SK-N-SH (cell line): ENCODE measurements around the gene PURA. TPM values are rescaled to one million over a fixed set of nuclear protein-coding genes. Genes with fewer than 3 reads are reported as not detected.

Experiments used
- CTCF ChIA-PET: fragments of 300-600, 350-600 bp; formaldehyde crosslinking; extraction: SDS; loops from one replicate; lab custom pipeline; 2021; lab: Yijun Ruan, JAX
- POLR2A ChIA-PET: fragments of 350-600 bp; sonication (Branson Sonifier 250); formaldehyde crosslinking; extraction: SDS; loops from one replicate; lab custom pipeline; 2020; ENCODE audit warnings: antibody characterized with exemption, inconsistent platforms; lab: Yijun Ruan, JAX
- DNase-seq: peaks from one replicate; pipeline ENCODE4 v3.0.0; 2012
- H2AFZ ChIP-seq: fragments of 200-600 bp; sonication (generic); 2 replicates; pipeline ENCODE4 v1.8.1; 2016; ENCODE audit warnings: antibody characterized with exemption, mild to moderate bottlenecking, low read depth
- H3F3A ChIP-seq: fragments of 200-600 bp; sonication (generic); replicated peaks from 2 replicates; pipeline ENCODE3; 2016; ENCODE audit warnings: antibody characterized with exemption, mild to moderate bottlenecking; ENCODE audit not compliant: insufficient read depth
- H3K27ac ChIP-seq, 2 experiments: fragments of 200-500 bp in 1 of 2; fragments of 200-600 bp in 1 of 2; sonication (Bioruptor generic) in 1 of 2; sonication (generic), shearing (Covaris generic) in 1 of 2; 2 replicates each; pipeline versions ENCODE4 v1.5.1 to v1.6.1; 2014 to 2016; ENCODE audit warnings: low read depth in 2 of 2, inconsistent platforms in 1 of 2, low read length in 1 of 2, mild to moderate bottlenecking in 1 of 2, mixed read lengths in 1 of 2
- H3K27me3 ChIP-seq: fragments of 200-600 bp; sonication (generic), shearing (Covaris generic); 2 replicates; pipeline ENCODE4 v1.6.1; 2016; ENCODE audit warnings: mixed run types; ENCODE audit not compliant: insufficient read depth
- H3K36me3 ChIP-seq, 2 experiments: fragments of 200-500 bp in 1 of 2; fragments of 200-600 bp in 1 of 2; sonication (Bioruptor generic) in 1 of 2; sonication (generic) in 1 of 2; replicated peaks in 1 of 2; 2 replicates each; pipeline versions ENCODE3 to v1.5.1; 2014 to 2016; ENCODE audit warnings: low read length in 1 of 2, mild to moderate bottlenecking in 1 of 2; ENCODE audit not compliant: insufficient read depth in 2 of 2, control insufficient read depth in 1 of 2
- H3K4me1 ChIP-seq, 2 experiments: fragments of 200-500 bp in 1 of 2; fragments of 200-600 bp in 1 of 2; sonication (Bioruptor generic) in 1 of 2; sonication (generic), shearing (Covaris generic) in 1 of 2; 2 replicates each; pipeline versions ENCODE4 v1.5.1 to v1.6.1; 2014 to 2016; ENCODE audit warnings: low read depth in 1 of 2, low read length in 1 of 2, mixed run types in 1 of 2; ENCODE audit not compliant: insufficient read depth in 2 of 2, control insufficient read depth in 1 of 2
- H3K4me2 ChIP-seq: fragments of 200-600 bp; sonication (generic), shearing (Covaris generic); 2 replicates; pipeline ENCODE4 v1.6.1; 2017; ENCODE audit warnings: mixed run types
- H3K4me3 ChIP-seq, 2 experiments: fragments of 200-500 bp in 1 of 2; fragments of 200-600 bp in 1 of 2; sonication (Bioruptor generic) in 1 of 2; sonication (generic), shearing (Covaris generic) in 1 of 2; 2 replicates each; pipeline versions ENCODE4 v1.5.1 to v1.8.1; 2014 to 2016; ENCODE audit warnings: low read depth in 2 of 2, inconsistent platforms in 1 of 2, low read length in 1 of 2, mild to moderate bottlenecking in 1 of 2, mixed read lengths in 1 of 2, moderate library complexity in 1 of 2
- H3K79me2 ChIP-seq: fragments of 200-600 bp; sonication (generic); 2 replicates; pipeline ENCODE4 v1.8.1; 2017; ENCODE audit warnings: mild to moderate bottlenecking; ENCODE audit not compliant: insufficient read depth
- H3K9ac ChIP-seq: fragments of 200-600 bp; sonication (generic); 2 replicates; pipeline ENCODE4 v1.6.1; 2017; ENCODE audit warnings: mixed run types
- H3K9me2 ChIP-seq: fragments of 200-600 bp; sonication (generic); 2 replicates; pipeline ENCODE4 v1.6.1; 2017; ENCODE audit warnings: mixed run types
- H3K9me3 ChIP-seq: fragments of 200-600 bp; sonication (generic); 2 replicates; pipeline ENCODE4 v1.6.1; 2017; ENCODE audit warnings: mixed run types, mild to moderate bottlenecking, moderate library complexity
- H4K20me1 ChIP-seq: fragments of 200-600 bp; sonication (generic); 2 replicates; pipeline ENCODE4 v1.6.1; 2017; ENCODE audit warnings: mild to moderate bottlenecking, mixed run types; ENCODE audit not compliant: insufficient read depth
- CHD2 ChIP-seq: fragments of 150-350 bp; IDR thresholded peaks from 2 replicates; pipeline ENCODE4 v1.6.1; 2018; ENCODE audit warnings: low read length; ENCODE audit not compliant: partially characterized antibody
- CTCF ChIP-seq: fragments of 200-600 bp; sonication (generic); IDR thresholded peaks from 2 replicates; pipeline ENCODE4 v1.6.1; 2017; ENCODE audit warnings: antibody characterized with exemption, mild to moderate bottlenecking, moderate library complexity
- ELF1 ChIP-seq: IDR thresholded peaks from 2 replicates; pipeline ENCODE4 v1.4.0; 2012
- EP300 ChIP-seq, 2 experiments: IDR thresholded peaks; 2 replicates each; pipeline versions ENCODE4 v1.4.0 to v1.6.1; 2012; ENCODE audit warnings: borderline replicate concordance in 1 of 2, low read depth in 1 of 2, low read length in 1 of 2
- EZH2phosphoT487 ChIP-seq: fragments of 200-600 bp; sonication (generic); IDR thresholded peaks from 2 replicates; pipeline ENCODE4 v1.6.1; 2017; ENCODE audit warnings: low read depth, mixed run types, mild to moderate bottlenecking, antibody characterized with exemption, moderate library complexity, borderline replicate concordance
- FOXJ3 ChIP-seq: sonication (generic); formaldehyde crosslinking; IDR thresholded peaks from 2 replicates; pipeline ENCODE4 v1.5.1; 2020; ENCODE audit warnings: mild to moderate bottlenecking, missing genetic modification reagents
- IRF3 ChIP-seq: fragments of 150-350 bp; IDR thresholded peaks from 2 replicates; pipeline ENCODE4 v1.6.1; 2016; ENCODE audit warnings: mild to moderate bottlenecking, low read depth, low read length
- JUND ChIP-seq: IDR thresholded peaks from 2 replicates; pipeline ENCODE4 v1.4.0; 2012
- PBX3 ChIP-seq: IDR thresholded peaks from 2 replicates; pipeline ENCODE4; 2012
- POLR2AphosphoS5 ChIP-seq: IDR thresholded peaks from 2 replicates; pipeline ENCODE4 v1.6.1; 2012; ENCODE audit warnings: low read depth, low read length
- RAD21 ChIP-seq: IDR thresholded peaks from 2 replicates; pipeline ENCODE4 v1.6.1; 2012; ENCODE audit warnings: mild to moderate bottlenecking, low read length
- REST ChIP-seq: IDR thresholded peaks from 2 replicates; pipeline ENCODE4 v1.6.1; 2012; ENCODE audit warnings: mild to moderate bottlenecking, low read depth, low read length, moderate library complexity
- RFX5 ChIP-seq: IDR thresholded peaks from 2 replicates; pipeline ENCODE4 v1.6.1; 2012; ENCODE audit warnings: mild to moderate bottlenecking, improper control_type of control experiment, low read length
- SIN3A ChIP-seq: IDR thresholded peaks from 2 replicates; pipeline ENCODE4 v1.6.1; 2012; ENCODE audit warnings: low read depth, mild to moderate bottlenecking, low read length, moderate library complexity, borderline replicate concordance
- SMC3 ChIP-seq: IDR thresholded peaks from 2 replicates; pipeline ENCODE4 v1.6.1; 2012; ENCODE audit warnings: low read depth, low read length, improper control_type of control experiment
- TAF1 ChIP-seq: IDR thresholded peaks from 2 replicates; pipeline ENCODE4 v1.6.1; 2012; ENCODE audit warnings: low read depth, mild to moderate bottlenecking, low read length, moderate library complexity, borderline replicate concordance
- USF1 ChIP-seq: IDR thresholded peaks from 2 replicates; pipeline ENCODE4 v1.4.0; 2012; ENCODE audit warnings: low read depth, borderline replicate concordance
- USF2 ChIP-seq: fragments of 150-350 bp; IDR thresholded peaks from 2 replicates; pipeline ENCODE4 v1.6.1; 2017; ENCODE audit warnings: antibody characterized with exemption, low read length, low read depth, borderline replicate concordance
- ZBTB33 ChIP-seq: IDR thresholded peaks from 2 replicates; pipeline ENCODE4 v1.4.0; 2012; ENCODE audit warnings: low read depth, borderline replicate concordance
- WGBS: methylation state at CpG from one replicate; pipeline ENCODE4 v1.1.6; 2017; ENCODE audit warnings: low lambda C conversion rate; 5-methylcytosine and 5-hydroxymethylcytosine counted together
- polyA plus RNA-seq, 3 experiments: library from polyadenylated mRNA; depleted of rRNA; stranded (reverse); fragments of >200 nt; gene quantifications; 2 replicates each; pipeline ENCODE4 v1.2.3, GENCODE V29; 2012

PURA gene
- polyA plus RNA-seq (2012; rRNA removed) = 2.4 and 2.9 TPM in 2 replicates
- polyA plus RNA-seq (2012; cell fraction: cytosol; rRNA removed) = 2.0 and 2.2 TPM in 2 replicates
- polyA plus RNA-seq (2012; cell fraction: nucleus; rRNA removed) = 2.8 and 2.9 TPM in 2 replicates

GRCh38 chr5:140113699-140114263 lies at the start of gene PURA:
Gene PURA, plus strand, starts transcription at chr5:140114109. Its CDS starts 73 bp downstream, at chr5:140114182.
- ChIA-PET CTCF (interaction anchor here (1.0 to 12.8 kb wide), 9 partner anchors 13 to 128 kb away, joined by 3 to 166 read pairs (median 4); partner anchors contain the start of gene NRG2), POLR2A (interaction anchor here (0.6 to 2.1 kb wide), 2 partner anchors 32 to 44 kb away, joined by 3 to 6 read pairs; no protein-coding TSS in a partner anchor)
- H3K4me1 ChIP-seq = peaks cover 31 to 37% of the 10 kb centered on the region in 2 experiments; a peak in 3 of 4 replicates
- no peaks in the 10 kb centered on the region for H3K9me2 ChIP-seq
- H3K9me3 ChIP-seq = no peaks in the 10 kb centered on the region
- H3F3A ChIP-seq = peaks cover 38% of the 10 kb centered on the region
- no peaks in the 10 kb centered on the region for H3K27me3 ChIP-seq
- H3K4me3 ChIP-seq = peak within 1 kb of the TSS; percentile 73 to 75
- WGBS = 2% methylated on average over 19 of the region's 60 CpGs
- peaks cover 92% of the 10 kb centered on the region for H3K79me2 ChIP-seq
- H2AFZ ChIP-seq = peak within 1 kb of the TSS; percentile 27; the same call in 1 of the 2 replicates
- peak; percentile 98 for DNase-seq
- peak within 1 kb of the TSS; percentile 69 to 85 for H3K27ac ChIP-seq
- peak within 1 kb of the TSS; percentile 99 for H3K4me2 ChIP-seq
- peak within 1 kb of the TSS; percentile 75 for H3K9ac ChIP-seq
- H4K20me1 ChIP-seq = peaks cover 41% of the 10 kb centered on the region
- peaks cover 2 to 10% of the 10 kb centered on the region in 2 experiments for H3K36me3 ChIP-seq
- no peak for TF ChIP-seq FOXJ3 (CRISPR knock-in tag)
- no peak for TF ChIP-seq USF2
- TF ChIP-seq POLR2AphosphoS5 = peak; percentile 61
- TF ChIP-seq EZH2phosphoT487 = no peak
- peak; percentile 91; the same call in 1 of the 2 replicates for TF ChIP-seq SIN3A
- no peak for TF ChIP-seq SMC3
- TF ChIP-seq IRF3 = no peak
- TF ChIP-seq CTCF = no peak
- TF ChIP-seq RFX5 = no peak
- no peak for TF ChIP-seq EP300 (IDR thresholded peaks at IDR 0.05; ENCODE audit: borderline replicate concordance in 1 of 2, low read depth in 1 of 2, low read length in 1 of 2)
- peak; percentile 98 for TF ChIP-seq ZBTB33
- TF ChIP-seq CHD2 = peak; percentile 100
- TF ChIP-seq JUND = no peak
- peak; percentile 88 for TF ChIP-seq TAF1
- TF ChIP-seq USF1 = peak; percentile 83
- no peak for TF ChIP-seq RAD21
- peak; percentile 22; the same call in 1 of the 2 replicates for TF ChIP-seq PBX3
- TF ChIP-seq REST = 0 out of 2 replicates have a peak, but pooled peaks have one; percentile 22
- no peak for TF ChIP-seq ELF1
